Adrenal gland (tissue), 12 donors: ENCODE data around the gene PRDM10. TPM values are rescaled to one million over a fixed set of nuclear protein-coding genes. Genes with fewer than 3 reads are reported as not detected.
"Not testable (repeated sequence)": the region's sequence is repeated elsewhere in the genome, so short reads cannot be mapped to it uniquely, and the experiment has no call there.

Experiments
- DNase-seq, 7 donors: peaks; one replicate each; pipeline ENCODE4 v3.0.0-alpha.2; 2019 to 2020
- H3K27ac ChIP-seq, 5 donors: fragments of 200-600 bp; sonication (generic) in 4 of 5; 1 replicate in 3 of 5; 2 replicates in 2 of 5; pipeline versions ENCODE4 v1.5.1 to v1.8.0; 2016 to 2020; ENCODE audit warnings: mild to moderate bottlenecking in 1 of 5
- H3K27me3 ChIP-seq: fragments of 200-600 bp; 2 replicates; pipeline ENCODE4 v1.8.0; 2021
- H3K36me3 ChIP-seq, 2 donors: fragments of 200-600 bp; replicated peaks in 1 of 2; 1 replicate in 1 of 2; 2 replicates in 1 of 2; pipeline versions ENCODE4 v1.5.1 to v1.8.0; 2018 to 2022
- H3K4me1 ChIP-seq, 2 donors: fragments of 200-600 bp; replicated peaks in 1 of 2; 1 replicate in 1 of 2; 2 replicates in 1 of 2; pipeline versions ENCODE4 v1.5.1 to v1.8.0; 2018 to 2021
- H3K4me3 ChIP-seq, 4 donors: fragments of 200-600 bp; sonication (generic) in 3 of 4; one replicate each; pipeline ENCODE4 v1.5.1; 2016 to 2018
- H3K9me3 ChIP-seq, 3 donors: fragments of 200-600 bp; sonication (generic) in 1 of 3; replicated peaks in 1 of 3; 1 replicate in 2 of 3; 2 replicates in 1 of 3; pipeline versions ENCODE4 v1.5.1 to v1.8.0; 2016 to 2021
- CTCF ChIP-seq, 6 experiments: fragments of 450-650 bp in 4 of 6; fragments of 200-600 bp in 2 of 6; sonication (generic) in 1 of 6; IDR thresholded peaks; 1 replicate in 5 of 6; 2 replicates in 1 of 6; pipeline versions ENCODE4 v1.5.1 to v1.8.0; 2016 to 2021; ENCODE audit warnings: antibody characterized with exemption in 6 of 6, mild to moderate bottlenecking in 2 of 6, moderate library complexity in 1 of 6
- POLR2A ChIP-seq, 2 donors: fragments of 450-650 bp; IDR thresholded peaks; one replicate each; pipeline ENCODE4 v1.6.1; 2017; ENCODE audit warnings: antibody characterized with exemption in 2 of 2, mild to moderate bottlenecking in 2 of 2, moderate library complexity in 1 of 2
- WGBS, 4 donors: extraction: QIAGEN DNeasy Blood & Tissue Kit in 2 of 4; methylation state at CpG; one replicate each; pipeline versions ENCODE4 v1.1.5 to v1.1.7; 2013 to 2017; 5-methylcytosine and 5-hydroxymethylcytosine counted together
- intact Hi-C, 2 donors: fragments of 100-400 bp; cut with DNase I; formaldehyde crosslinking; loops; one replicate each; pipeline versions ENCODE4 v1.14.1 to v1.15.0; 2022 to 2023
- polyA plus RNA-seq, 3 donors: library from polyadenylated mRNA; stranded (reverse); fragments of 200-250 nt in 2 of 3; fragments of 350-450 nt in 1 of 3; fragmentation: Illumina TruSeq in 1 of 3; extraction: RNeasy Lipid Tissue Mini Kit (QIAGEN cat#74804) in 1 of 3; gene quantifications; one replicate each; pipeline ENCODE4 v1.2.3, GENCODE V29; 2013 to 2014
- total RNA-seq, 9 donors: library from RNA; depleted of rRNA in 4 of 9; stranded (reverse); fragments of >200 nt in 4 of 9; fragments of 120-200 nt in 1 of 9; fragmentation: NEBNext Ultra II Directional in 1 of 9; extraction: Animal tissue kit (Norgen Biotek cat#: 25700) in 1 of 9; gene quantifications; one replicate each; pipeline versions ENCODE4 v1.1.0 to v1.2.4, GENCODE V29; 2013 to 2023
- donor health status: healthy with polysubstance abuse.
- donor health status: Bipolar disorder and iron deficiency.
- donor health status: DM: yes; HTN: yes; CAD: no.
- donor health status: DM: no; HTN: no; CAD: no.
- donor health status: DM: no; HTN: no; CAD: no.
- donor health status: DM: yes; HTN: yes; CAD: no.

The PRDM10 gene
- total and polyA plus RNA-seq, 12 donors = 2.3 to 10.1 (median 6.4) TPM

- H3K4me3 ChIP-seq = no peak overlapping the region
- WGBS, 4 donors = 55 to 83% (median 72%) methylated on average over 1 of the region's 1 CpG
- H3K27me3 ChIP-seq = no peaks in the 10 kb centered on the region
- H3K9me3 ChIP-seq = no peaks in the 10 kb centered on the region
- H3K4me1 ChIP-seq = no peaks in the 10 kb centered on the region
- no peak for DNase-seq
- intact Hi-C loops = no loop called here
- TF ChIP-seq POLR2A (IDR thresholded peaks at IDR 0.05) = no peak
- no peak for TF ChIP-seq CTCF (IDR thresholded peaks at IDR 0.05)
- no peak overlapping the region for H3K27ac ChIP-seq
- no peaks in the 10 kb centered on the region for H3K36me3 ChIP-seq
These were observed 21.7 kb upstream of the PRDM10 start for GRCh38 chr11:130024361-130024760.

- Histone ChIP-seq H3K27ac (no peak overlapping the region), H3K4me1 (no peaks in the 10 kb centered on the region), H3K4me3 (no peak overlapping the region), H3K9me3 (no peaks in the 10 kb centered on the region), H3K36me3 (no peaks in the 10 kb centered on the region), H3K27me3 (no peaks in the 10 kb centered on the region)
- TF ChIP-seq CTCF (IDR thresholded peaks at IDR 0.05) (no peak), POLR2A (IDR thresholded peaks at IDR 0.05) (no peak)
- WGBS, 4 donors = 22 to 43% (median 28%) methylated on average over 2 of the region's 2 CpGs
- intact Hi-C loops = no loop called here
- no peak for DNase-seq
These were observed 20.6 kb upstream of the PRDM10 start for GRCh38 chr11:130023204-130023603.

- no peaks in the 10 kb centered on the region for H3K36me3 ChIP-seq
- intact Hi-C loops = no loop called here
- H3K4me1 ChIP-seq = no peaks in the 10 kb centered on the region
- 87 to 97% (median 95%) methylated on average over 2 of the region's 2 CpGs for WGBS, 4 donors
- no peak for TF ChIP-seq POLR2A (IDR thresholded peaks at IDR 0.05)
- TF ChIP-seq CTCF (IDR thresholded peaks at IDR 0.05) = no peak
- H3K9me3 ChIP-seq = no peaks in the 10 kb centered on the region
- no peak for DNase-seq
- H3K27me3 ChIP-seq = no peaks in the 10 kb centered on the region
- H3K27ac ChIP-seq = no peak overlapping the region
- no peak overlapping the region for H3K4me3 ChIP-seq
These were observed 20.2 kb upstream of the PRDM10 start for GRCh38 chr11:130022799-130023198.

- DNase-seq, H3K9me3 ChIP-seq, H3K27ac ChIP-seq, intact Hi-C loops, H3K36me3 ChIP-seq, H3K4me1 ChIP-seq, H3K27me3 ChIP-seq, H3K4me3 ChIP-seq: not testable (repeated sequence)
- WGBS, 4 donors = 95 to 97% (median 97%) methylated on average over 6 to 38 of the region's 38 CpGs
These were observed 19.0 kb upstream of the PRDM10 start for GRCh38 chr11:130021606-130022005.

- H3K9me3 ChIP-seq = no peaks in the 10 kb centered on the region
- no peak for DNase-seq
- 69 to 81% (median 79%) methylated on average over 4 of the region's 4 CpGs for WGBS, 4 donors
- intact Hi-C loops = no loop called here
- TF ChIP-seq POLR2A (IDR thresholded peaks at IDR 0.05) (no peak), CTCF (IDR thresholded peaks at IDR 0.05) (no peak)
- no peaks in the 10 kb centered on the region for H3K27me3 ChIP-seq
- H3K27ac ChIP-seq = no peak overlapping the region
- H3K36me3 ChIP-seq = no peaks in the 10 kb centered on the region
- no peak overlapping the region for H3K4me3 ChIP-seq
- no peaks in the 10 kb centered on the region for H3K4me1 ChIP-seq
These were observed 17.7 kb upstream of the PRDM10 start for GRCh38 chr11:130020323-130020722.

- DNase-seq, H3K27me3 ChIP-seq, H3K4me3 ChIP-seq, intact Hi-C loops, H3K4me1 ChIP-seq, H3K27ac ChIP-seq, H3K9me3 ChIP-seq, H3K36me3 ChIP-seq: not testable (repeated sequence)
- 90 to 98% (median 96%) methylated on average over 3 of the region's 3 CpGs for WGBS, 4 donors
These were observed 13.2 kb upstream of the PRDM10 start for GRCh38 chr11:130015846-130016245.
